Vagina (tissue), 2 donors: ENCODE measurements around the gene PIGS. TPM values are rescaled to one million over a fixed set of nuclear protein-coding genes. Genes with fewer than 3 reads are reported as not detected.

Source experiments
- DNase-seq, 2 donors: peaks; one replicate each; pipeline ENCODE4 v3.0.0-alpha.2; 2017; ENCODE audit errors: extremely low spot score in 2 of 2
- H3K27ac ChIP-seq: fragments of 200-600 bp; sonication (generic); one replicate; pipeline ENCODE4 v1.5.1; 2019
- H3K27me3 ChIP-seq: fragments of 200-600 bp; sonication (generic); one replicate; pipeline ENCODE4 v1.5.1; 2019
- H3K36me3 ChIP-seq, 2 donors: fragments of 200-600 bp; sonication (generic); one replicate each; pipeline ENCODE4 v1.5.1; 2017 to 2019
- H3K4me1 ChIP-seq: fragments of 200-600 bp; sonication (generic); one replicate; pipeline ENCODE4 v1.5.1; 2019
- H3K4me3 ChIP-seq, 2 donors: fragments of 200-600 bp; sonication (generic); 1 replicate in 1 of 2; 2 replicates in 1 of 2; pipeline ENCODE4 v1.5.1; 2016 to 2019
- H3K9me3 ChIP-seq: fragments of 200-600 bp; sonication (generic); one replicate; pipeline ENCODE4 v1.5.1; 2019
- CTCF ChIP-seq, 3 experiments: fragments of 450-650 bp in 2 of 3; fragments of 200-600 bp in 1 of 3; sonication (generic) in 1 of 3; IDR thresholded peaks; one replicate each; pipeline ENCODE4 v1.5.1; 2017 to 2019; ENCODE audit warnings: antibody characterized with exemption in 3 of 3, mild to moderate bottlenecking in 2 of 3, moderate library complexity in 2 of 3
- POLR2A ChIP-seq, 2 donors: fragments of 450-650 bp; IDR thresholded peaks; one replicate each; pipeline ENCODE4 v1.6.1; 2017; ENCODE audit warnings: antibody characterized with exemption in 2 of 2, mild to moderate bottlenecking in 2 of 2, moderate library complexity in 2 of 2
- POLR2AphosphoS5 ChIP-seq, 2 donors: sonication (generic); formaldehyde crosslinking; IDR thresholded peaks; one replicate each; pipeline ENCODE4 v1.9.0; 2017; ENCODE audit warnings: antibody characterized with exemption in 2 of 2, mild to moderate bottlenecking in 2 of 2, low read depth in 1 of 2; ENCODE audit not compliant: insufficient read depth in 1 of 2
- intact Hi-C: fragments of 100-400 bp; cut with DNase I; formaldehyde crosslinking; loops from one replicate; pipeline ENCODE4 v1.15.1; 2023
- total RNA-seq: library from RNA; depleted of rRNA; stranded (reverse); fragments of >200 nt; gene quantifications from one replicate; pipeline ENCODE4 v1.2.3, GENCODE V29; 2016

The PIGS gene
- total RNA-seq, 1 donor from 2014 or later: 22.8 TPM

- TF ChIP-seq CTCF (IDR thresholded peaks at IDR 0.05) (no peak), POLR2AphosphoS5 (IDR thresholded peaks at IDR 0.05; ENCODE audit: insufficient read depth in 1 of 2, low read depth in 1 of 2) (no peak), POLR2A (IDR thresholded peaks at IDR 0.05) (no peak)
- Histone ChIP-seq H3K9me3 (no peaks in the 10 kb centered on the region), H3K4me1 (peaks cover 18% of the 10 kb centered on the region), H3K27me3 (no peaks in the 10 kb centered on the region), H3K36me3 (no peaks in the 10 kb centered on the region), H3K27ac (no peak overlapping the region), H3K4me3 (no peak overlapping the region)
- intact Hi-C loops: loop anchor here (1.0 kb wide), 1 partner anchor 45 kb away; no protein-coding TSS in a partner anchor
- DNase-seq: no peak
Observed at GRCh38 chr17:28536532-28537218, 34.6 kb downstream of the PIGS start.

DNA sequence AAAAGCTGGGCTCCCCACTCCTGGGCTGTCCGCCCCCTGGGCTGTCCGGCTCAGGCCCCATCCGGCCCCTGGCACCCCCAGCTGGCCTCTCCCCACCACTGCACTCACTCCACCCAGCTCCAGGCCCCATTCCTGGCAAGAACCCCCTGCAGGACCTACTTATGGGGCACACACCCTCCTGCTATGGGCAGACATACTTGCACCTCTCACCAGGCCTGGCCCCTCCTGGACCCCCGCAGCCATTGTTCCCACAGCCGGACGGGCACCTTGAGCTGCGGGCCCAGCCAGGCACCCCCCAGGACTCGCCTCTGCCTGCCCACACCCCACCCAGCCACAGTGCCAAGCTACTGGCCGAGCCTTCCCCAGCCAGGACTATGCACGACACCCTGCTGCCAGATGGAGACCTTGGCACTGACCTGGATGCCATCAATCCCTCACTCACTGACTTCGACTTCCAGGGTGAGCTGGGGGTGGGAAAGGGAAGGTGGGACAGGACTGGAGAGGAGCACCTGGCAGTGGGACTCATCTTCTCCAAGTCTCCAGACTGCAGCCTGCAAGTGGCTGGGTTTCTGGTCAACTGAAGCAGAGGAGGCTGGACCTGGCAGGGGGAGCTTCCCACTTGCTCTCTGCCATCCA lies 36.5 kb downstream of the PIGS start:
- Histone ChIP-seq H3K27me3 (no peaks in the 10 kb centered on the region), H3K36me3 (no peaks in the 10 kb centered on the region), H3K4me3 (no peak overlapping the region), H3K27ac (no peak overlapping the region), H3K4me1 (peaks cover 19% of the 10 kb centered on the region), H3K9me3 (no peaks in the 10 kb centered on the region)
- intact Hi-C loops: no loop called here
- TF ChIP-seq CTCF (IDR thresholded peaks at IDR 0.05) (no peak), POLR2A (IDR thresholded peaks at IDR 0.05) (no peak), POLR2AphosphoS5 (IDR thresholded peaks at IDR 0.05; ENCODE audit: insufficient read depth in 1 of 2, low read depth in 1 of 2) (no peak)
- no peak for DNase-seq

DNA sequence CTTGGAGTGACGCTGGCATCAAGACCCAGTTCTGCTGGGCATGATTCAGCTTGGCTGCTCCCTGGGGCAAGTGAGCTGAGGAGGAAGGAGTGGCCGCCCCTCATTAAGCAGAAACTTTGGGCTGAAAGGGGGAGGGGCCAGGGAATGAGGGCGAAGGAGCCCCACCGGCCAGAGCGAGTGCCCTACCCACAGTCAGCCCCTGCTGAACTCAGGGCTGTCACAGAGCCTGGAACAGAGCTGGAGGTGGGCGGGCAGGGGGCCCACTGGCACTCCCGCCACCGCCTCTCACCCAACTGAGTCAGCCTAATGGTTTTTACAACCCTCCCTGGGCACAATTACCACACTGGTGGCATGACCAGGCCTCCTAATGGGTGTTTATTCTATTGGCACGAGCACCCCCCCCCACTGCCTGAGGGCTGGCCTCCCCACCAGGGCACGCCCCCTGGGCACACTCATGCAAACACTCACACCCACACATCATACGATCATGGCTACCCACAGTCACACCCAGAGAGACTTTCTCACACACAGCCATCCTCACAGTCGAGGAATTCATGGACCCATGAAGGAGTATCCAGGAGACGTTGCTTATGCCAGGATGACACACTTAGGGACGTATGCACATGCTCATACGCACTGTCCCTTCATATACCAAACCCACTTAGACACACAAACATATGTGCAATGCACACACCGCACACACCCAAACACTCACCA lies 38.1 kb downstream of the PIGS start:
- Histone ChIP-seq H3K4me3 (no peak overlapping the region), H3K36me3 (no peaks in the 10 kb centered on the region), H3K9me3 (no peaks in the 10 kb centered on the region), H3K4me1 (peaks cover 27% of the 10 kb centered on the region), H3K27ac (peak overlapping the region; percentile 31), H3K27me3 (no peaks in the 10 kb centered on the region)
- no peak for DNase-seq
- TF ChIP-seq POLR2A (IDR thresholded peaks at IDR 0.05): no peak
- TF ChIP-seq POLR2AphosphoS5 (IDR thresholded peaks at IDR 0.05; ENCODE audit: insufficient read depth in 1 of 2, low read depth in 1 of 2): peak in 1 of 2 donors; percentile 42
- intact Hi-C loops: no loop called here

- Histone ChIP-seq H3K27ac (peak overlapping the region; percentile 31), H3K27me3 (no peaks in the 10 kb centered on the region)
- intact Hi-C loops: no loop called here
Observed at GRCh38 chr17:28532050-28532960, 39.0 kb downstream of the PIGS start.

More at GRCh38 chr17:28532050-28532960, 39.0 kb downstream of the PIGS start:
- Histone ChIP-seq H3K4me3 (no peak overlapping the region), H3K9me3 (no peaks in the 10 kb centered on the region), H3K36me3 (no peaks in the 10 kb centered on the region), H3K4me1 (peaks cover 34% of the 10 kb centered on the region)
- no peak for DNase-seq
- TF ChIP-seq CTCF (IDR thresholded peaks at IDR 0.05): no peak
- no peak for TF ChIP-seq POLR2AphosphoS5 (IDR thresholded peaks at IDR 0.05; ENCODE audit: insufficient read depth in 1 of 2, low read depth in 1 of 2)
- TF ChIP-seq POLR2A (IDR thresholded peaks at IDR 0.05): no peak
